Tibial artery (tissue), 4 donors: ENCODE data around the gene HECTD4.

Experiments used
- DNase-seq, 2 donors: peaks; one replicate each; pipeline ENCODE4 v3.0.0-alpha.2; 2019
- H3K27ac ChIP-seq, 2 donors: fragments of 200-600 bp; sonication (generic) in 1 of 2; 1 replicate in 1 of 2; 2 replicates in 1 of 2; pipeline ENCODE4 v1.5.1; 2018 to 2019; ENCODE audit warnings: mild to moderate bottlenecking in 1 of 2
- H3K27me3 ChIP-seq, 2 donors: fragments of 200-600 bp; sonication (generic) in 1 of 2; one replicate each; pipeline versions ENCODE4 v1.5.1 to v1.6.0; 2016 to 2019
- H3K36me3 ChIP-seq, 3 donors: fragments of 200-600 bp; sonication (generic) in 2 of 3; one replicate each; pipeline ENCODE4 v1.5.1; 2016 to 2019; ENCODE audit warnings: mild to moderate bottlenecking in 2 of 3
- H3K4me1 ChIP-seq, 4 donors: fragments of 200-600 bp; sonication (generic) in 2 of 4; 1 replicate in 3 of 4; 2 replicates in 1 of 4; pipeline ENCODE4 v1.5.1; 2016 to 2019
- H3K4me3 ChIP-seq, 2 donors: fragments of 200-600 bp; sonication (generic) in 1 of 2; 1 replicate in 1 of 2; 2 replicates in 1 of 2; pipeline ENCODE4 v1.5.1; 2018 to 2019; ENCODE audit warnings: mild to moderate bottlenecking in 2 of 2
- H3K9me3 ChIP-seq, 3 donors: fragments of 200-600 bp; sonication (generic) in 1 of 3; one replicate each; pipeline ENCODE4 v1.5.1; 2016 to 2019
- intact Hi-C: fragments of 100-400 bp; cut with DNase I; formaldehyde crosslinking; loops from one replicate; pipeline ENCODE4 v1.15.0; 2023; ENCODE audit warnings: low total_unique reads
- TF ChIP-seq, protein P1 (sequence below), 2 experiments: fragments of 200-600 bp in 1 of 2; fragments of 450-650 bp in 1 of 2; IDR thresholded peaks; one replicate each; pipeline ENCODE4 v1.5.1; 2017 to 2019; ENCODE audit warnings: antibody characterized with exemption in 2 of 2, mild to moderate bottlenecking in 1 of 2, moderate library complexity in 1 of 2

The HECTD4 gene

DNA sequence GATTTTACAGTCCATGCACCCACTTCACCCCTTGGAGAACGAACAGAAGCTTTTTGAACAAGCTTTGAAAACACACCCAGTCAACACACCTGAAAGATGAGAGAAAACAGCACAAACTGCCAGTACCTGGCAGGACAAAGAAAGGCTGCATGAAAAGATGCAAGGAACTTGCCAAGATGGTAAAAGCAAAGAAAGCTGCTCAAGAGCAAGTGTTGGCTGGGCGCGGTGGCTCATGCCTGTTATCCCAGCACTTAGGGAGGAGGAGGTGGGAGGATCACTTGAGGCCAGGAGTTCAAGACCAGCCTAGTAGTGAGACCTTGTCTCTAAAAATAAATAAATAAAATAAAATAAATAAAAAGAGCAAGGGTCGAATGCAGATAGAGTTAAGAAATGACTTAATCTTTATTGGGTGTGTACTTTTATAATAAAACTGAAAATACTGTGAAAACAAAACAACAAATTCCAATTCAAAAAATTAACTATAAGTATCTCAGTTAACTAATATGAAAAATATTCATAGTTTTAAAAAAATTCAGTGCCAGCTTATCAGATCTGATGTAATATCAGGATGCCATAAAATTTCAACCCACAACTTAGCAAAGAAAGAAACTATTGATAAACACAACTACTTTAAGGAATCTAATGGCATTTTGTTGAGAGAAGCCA is 59.2 kb downstream of the HECTD4 start:
- H3K27ac ChIP-seq: no peak overlapping the region

DNA sequence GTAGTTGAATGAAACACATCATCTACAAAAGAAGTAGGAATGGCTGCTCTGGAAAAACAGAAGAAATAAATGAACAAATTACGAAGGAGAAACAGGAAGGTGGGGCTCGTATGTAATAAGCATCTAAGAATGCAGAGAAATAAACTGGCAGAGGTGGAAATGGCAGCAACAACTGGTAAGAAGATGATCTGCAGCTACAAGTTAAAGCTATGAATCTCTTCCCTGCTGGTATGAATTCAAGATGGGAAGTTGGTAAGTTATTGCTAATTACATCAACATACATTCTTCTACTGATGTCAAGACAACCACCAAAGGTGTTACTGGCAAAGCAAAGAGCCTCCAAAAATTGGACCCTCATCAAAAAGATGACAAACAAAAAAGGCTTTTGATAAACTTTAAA is 59.8 kb downstream of the HECTD4 start:
- no peak overlapping the region for H3K4me3 ChIP-seq
- H3K27ac ChIP-seq: no peak overlapping the region
- no peaks in the 10 kb centered on the region for H3K27me3 ChIP-seq
- H3K36me3 ChIP-seq: peaks cover 0 to 9% (median 6%) of the 10 kb centered on the region in 3 donors
- H3K9me3 ChIP-seq: no peaks in the 10 kb centered on the region
- TF ChIP-seq, protein P1, sequence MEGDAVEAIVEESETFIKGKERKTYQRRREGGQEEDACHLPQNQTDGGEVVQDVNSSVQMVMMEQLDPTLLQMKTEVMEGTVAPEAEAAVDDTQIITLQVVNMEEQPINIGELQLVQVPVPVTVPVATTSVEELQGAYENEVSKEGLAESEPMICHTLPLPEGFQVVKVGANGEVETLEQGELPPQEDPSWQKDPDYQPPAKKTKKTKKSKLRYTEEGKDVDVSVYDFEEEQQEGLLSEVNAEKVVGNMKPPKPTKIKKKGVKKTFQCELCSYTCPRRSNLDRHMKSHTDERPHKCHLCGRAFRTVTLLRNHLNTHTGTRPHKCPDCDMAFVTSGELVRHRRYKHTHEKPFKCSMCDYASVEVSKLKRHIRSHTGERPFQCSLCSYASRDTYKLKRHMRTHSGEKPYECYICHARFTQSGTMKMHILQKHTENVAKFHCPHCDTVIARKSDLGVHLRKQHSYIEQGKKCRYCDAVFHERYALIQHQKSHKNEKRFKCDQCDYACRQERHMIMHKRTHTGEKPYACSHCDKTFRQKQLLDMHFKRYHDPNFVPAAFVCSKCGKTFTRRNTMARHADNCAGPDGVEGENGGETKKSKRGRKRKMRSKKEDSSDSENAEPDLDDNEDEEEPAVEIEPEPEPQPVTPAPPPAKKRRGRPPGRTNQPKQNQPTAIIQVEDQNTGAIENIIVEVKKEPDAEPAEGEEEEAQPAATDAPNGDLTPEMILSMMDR (IDR thresholded peaks at IDR 0.05): no peak
- H3K4me1 ChIP-seq: peaks cover 0 to 14% (median 4%) of the 10 kb centered on the region in 4 donors
- intact Hi-C loops: no loop called here
- DNase-seq: no peak

More for the DNA sequence above, 59.2 kb downstream of the HECTD4 start:
- H3K4me1 ChIP-seq: peaks cover 0 to 14% (median 4%) of the 10 kb centered on the region in 4 donors
- H3K9me3 ChIP-seq: no peaks in the 10 kb centered on the region
- intact Hi-C loops: no loop called here
- TF ChIP-seq, protein P1 (IDR thresholded peaks at IDR 0.05): no peak
- no peak for DNase-seq
- H3K4me3 ChIP-seq: no peak overlapping the region
- H3K36me3 ChIP-seq: peaks cover 0 to 9% (median 6%) of the 10 kb centered on the region in 3 donors
- no peaks in the 10 kb centered on the region for H3K27me3 ChIP-seq

DNA sequence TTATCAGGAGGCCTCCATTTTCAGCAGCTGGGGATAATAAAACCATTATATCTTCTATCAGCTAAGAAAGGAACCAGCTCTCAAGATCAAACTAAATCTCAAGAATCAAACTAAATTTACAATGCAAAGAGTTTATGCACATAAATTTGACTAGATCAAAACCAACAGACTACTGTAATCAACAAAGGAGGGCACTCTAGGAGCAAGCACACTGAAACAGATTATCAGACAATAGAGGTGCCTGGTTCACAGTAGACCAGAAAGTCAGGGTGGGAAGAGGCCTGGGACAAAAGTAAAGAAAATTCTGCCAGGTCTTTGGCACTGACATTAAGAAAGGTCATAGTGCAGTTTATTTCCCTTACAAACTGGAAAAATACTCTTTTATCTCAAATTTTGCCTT is 61.0 kb downstream of the HECTD4 start:
- Histone ChIP-seq H3K4me1 (peaks cover 0 to 21% (median 4%) of the 10 kb centered on the region in 4 donors), H3K4me3 (no peak overlapping the region), H3K9me3 (no peaks in the 10 kb centered on the region), H3K27ac (no peak overlapping the region), H3K36me3 (peaks cover 0 to 9% (median 6%) of the 10 kb centered on the region in 3 donors), H3K27me3 (no peaks in the 10 kb centered on the region)
- no peak for DNase-seq
- TF ChIP-seq, protein P1 (IDR thresholded peaks at IDR 0.05): no peak
- intact Hi-C loops: no loop called here

DNA sequence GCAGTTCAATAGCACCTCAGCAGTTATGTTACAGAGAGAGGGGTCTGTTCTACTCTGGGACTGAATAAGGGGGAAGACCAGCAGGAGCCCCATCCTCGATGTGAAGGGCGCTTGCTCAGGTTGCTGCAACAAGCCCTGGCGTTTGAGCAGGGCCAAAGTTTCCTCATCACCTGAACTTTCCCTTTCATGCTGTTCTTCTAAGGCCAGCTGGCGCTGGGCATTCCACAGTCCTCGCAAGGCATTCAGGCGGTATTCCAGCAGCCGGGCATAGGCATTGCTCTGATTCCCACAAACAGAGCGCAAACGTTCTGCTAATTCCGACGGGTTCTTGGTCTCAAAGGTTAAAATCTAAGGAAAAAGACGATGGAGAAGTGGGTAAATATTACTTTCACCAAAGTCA is 62.8 kb downstream of the HECTD4 start:
- Histone ChIP-seq H3K27me3 (no peaks in the 10 kb centered on the region), H3K4me3 (no peak overlapping the region), H3K4me1 (peaks cover 0 to 9% (median 4%) of the 10 kb centered on the region in 4 donors), H3K36me3 (peaks cover 0 to 11% (median 7%) of the 10 kb centered on the region in 3 donors), H3K9me3 (no peaks in the 10 kb centered on the region), H3K27ac (no peak overlapping the region)
- no peak for DNase-seq
- TF ChIP-seq, protein P1 (IDR thresholded peaks at IDR 0.05): no peak
- intact Hi-C loops: no loop called here

DNA sequence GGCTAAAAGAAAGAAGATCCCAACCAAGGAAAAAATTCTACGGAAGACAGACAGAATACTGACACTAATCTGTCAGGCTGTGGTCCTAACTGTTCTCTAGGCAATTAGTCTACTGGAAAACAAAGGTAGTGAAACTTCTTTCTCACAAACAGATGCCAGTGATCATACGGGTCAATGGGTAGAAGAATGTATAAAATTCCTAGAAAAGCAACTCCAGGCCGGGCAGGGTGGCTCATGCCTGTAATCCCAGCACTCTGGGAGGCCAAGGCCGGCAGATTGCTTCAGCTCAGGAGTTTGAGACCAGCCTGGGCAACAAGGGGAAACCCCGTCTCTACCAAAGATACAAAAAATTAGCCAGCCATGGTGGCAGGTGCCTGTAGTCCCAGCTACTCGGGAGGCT is 64.8 kb downstream of the HECTD4 start:
- no peaks in the 10 kb centered on the region for H3K27me3 ChIP-seq
- H3K36me3 ChIP-seq: peaks cover 0 to 30% (median 26%) of the 10 kb centered on the region in 3 donors
- H3K4me3 ChIP-seq: no peak overlapping the region
- TF ChIP-seq, protein P1 (IDR thresholded peaks at IDR 0.05): no peak
- intact Hi-C loops: no loop called here
- DNase-seq: no peak
- H3K4me1 ChIP-seq: peaks cover 0 to 7% (median 2%) of the 10 kb centered on the region in 4 donors
- no peak overlapping the region for H3K27ac ChIP-seq
- no peaks in the 10 kb centered on the region for H3K9me3 ChIP-seq
